Peyer's patch (tissue), 4 donors: ENCODE measurements around the gene USP34. TPM values are rescaled to one million over a fixed set of nuclear protein-coding genes. Genes with fewer than 3 reads are reported as not detected.

Source experiments
- DNase-seq, 3 donors: peaks; one replicate each; pipeline ENCODE4 v3.0.0-alpha.2; 2017 to 2019
- H3K27ac ChIP-seq, 4 donors: fragments of 200-600 bp; sonication (generic); one replicate each; pipeline ENCODE4 v1.5.1; 2016 to 2019
- H3K27me3 ChIP-seq, 2 donors: fragments of 200-600 bp; sonication (generic); one replicate each; pipeline ENCODE4 v1.5.1; 2019
- H3K36me3 ChIP-seq, 3 donors: fragments of 200-600 bp; sonication (generic); one replicate each; pipeline ENCODE4 v1.5.1; 2016 to 2019
- H3K4me1 ChIP-seq, 4 donors: fragments of 200-600 bp; sonication (generic); one replicate each; pipeline ENCODE4 v1.5.1; 2016 to 2019
- H3K4me3 ChIP-seq, 4 donors: fragments of 200-600 bp; sonication (generic); 1 replicate in 3 of 4; 2 replicates in 1 of 4; pipeline ENCODE4 v1.5.1; 2016 to 2019; ENCODE audit warnings: mild to moderate bottlenecking in 1 of 4
- H3K9me3 ChIP-seq, 4 donors: fragments of 200-600 bp; sonication (generic); one replicate each; pipeline ENCODE4 v1.5.1; 2016 to 2019; ENCODE audit warnings: mild to moderate bottlenecking in 1 of 4
- POLR2A ChIP-seq, 2 donors: fragments of 450-650 bp; IDR thresholded peaks; one replicate each; pipeline ENCODE4 v1.5.1; 2017; ENCODE audit warnings: antibody characterized with exemption in 2 of 2, mild to moderate bottlenecking in 2 of 2, moderate library complexity in 2 of 2
- total RNA-seq, 4 donors: library from RNA; depleted of rRNA; stranded (reverse); fragments of >200 nt; gene quantifications; one replicate each; pipeline ENCODE4 v1.1.0, GENCODE V29; 2016
- TF ChIP-seq, protein P1 (sequence below), 6 experiments: fragments of 450-650 bp in 4 of 6; fragments of 200-600 bp in 2 of 6; sonication (generic) in 1 of 6; IDR thresholded peaks; one replicate each; pipeline ENCODE4 v1.5.1; 2017 to 2019; ENCODE audit warnings: antibody characterized with exemption in 6 of 6, mild to moderate bottlenecking in 3 of 6, moderate library complexity in 1 of 6

The USP34 gene
- total RNA-seq, 4 donors from 2014 or later: 148 to 201 (median 172) TPM

GRCh38 chr2:61235716-61236115 is 235.2 kb downstream of the USP34 start:
- no peak for TF ChIP-seq POLR2A (IDR thresholded peaks at IDR 0.05)
- TF ChIP-seq, protein P1, sequence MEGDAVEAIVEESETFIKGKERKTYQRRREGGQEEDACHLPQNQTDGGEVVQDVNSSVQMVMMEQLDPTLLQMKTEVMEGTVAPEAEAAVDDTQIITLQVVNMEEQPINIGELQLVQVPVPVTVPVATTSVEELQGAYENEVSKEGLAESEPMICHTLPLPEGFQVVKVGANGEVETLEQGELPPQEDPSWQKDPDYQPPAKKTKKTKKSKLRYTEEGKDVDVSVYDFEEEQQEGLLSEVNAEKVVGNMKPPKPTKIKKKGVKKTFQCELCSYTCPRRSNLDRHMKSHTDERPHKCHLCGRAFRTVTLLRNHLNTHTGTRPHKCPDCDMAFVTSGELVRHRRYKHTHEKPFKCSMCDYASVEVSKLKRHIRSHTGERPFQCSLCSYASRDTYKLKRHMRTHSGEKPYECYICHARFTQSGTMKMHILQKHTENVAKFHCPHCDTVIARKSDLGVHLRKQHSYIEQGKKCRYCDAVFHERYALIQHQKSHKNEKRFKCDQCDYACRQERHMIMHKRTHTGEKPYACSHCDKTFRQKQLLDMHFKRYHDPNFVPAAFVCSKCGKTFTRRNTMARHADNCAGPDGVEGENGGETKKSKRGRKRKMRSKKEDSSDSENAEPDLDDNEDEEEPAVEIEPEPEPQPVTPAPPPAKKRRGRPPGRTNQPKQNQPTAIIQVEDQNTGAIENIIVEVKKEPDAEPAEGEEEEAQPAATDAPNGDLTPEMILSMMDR (IDR thresholded peaks at IDR 0.05): no peak
- no peak for DNase-seq
- Histone ChIP-seq H3K4me1 (no peaks in the 10 kb centered on the region), H3K9me3 (no peaks in the 10 kb centered on the region), H3K4me3 (no peak overlapping the region), H3K27me3 (no peaks in the 10 kb centered on the region), H3K27ac (no peak overlapping the region), H3K36me3 (peaks cover 0 to 60% (median 0%) of the 10 kb centered on the region in 3 donors)

- H3K27me3 ChIP-seq: no peaks in the 10 kb centered on the region
- H3K4me1 ChIP-seq: no peaks in the 10 kb centered on the region
- no peak overlapping the region for H3K27ac ChIP-seq
- H3K9me3 ChIP-seq: no peaks in the 10 kb centered on the region
- H3K36me3 ChIP-seq: peaks cover 0 to 66% (median 0%) of the 10 kb centered on the region in 3 donors
- no peak overlapping the region for H3K4me3 ChIP-seq
- TF ChIP-seq, protein P1 (IDR thresholded peaks at IDR 0.05): no peak
- TF ChIP-seq POLR2A (IDR thresholded peaks at IDR 0.05): no peak
- DNase-seq: no peak
These were observed 237.3 kb downstream of the USP34 start for GRCh38 chr2:61233581-61233980.

DNA sequence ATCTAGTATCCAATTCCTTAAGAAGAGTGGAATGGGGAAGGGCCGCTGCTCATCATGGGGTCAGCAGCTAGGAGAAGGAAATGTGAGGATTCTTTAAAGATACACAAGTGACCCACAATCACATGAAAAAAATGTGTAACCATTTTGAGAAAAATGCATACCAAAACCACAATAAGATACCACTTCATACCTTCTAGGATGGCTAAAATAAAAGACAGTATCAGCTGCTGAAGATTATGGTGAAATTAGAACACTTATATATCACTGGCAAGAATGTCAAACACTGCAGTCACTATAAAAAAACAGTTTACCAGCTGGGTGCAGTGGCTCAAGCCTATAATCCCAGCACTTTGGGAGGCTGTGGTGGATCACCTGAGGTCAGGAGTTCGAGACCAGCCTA is 241.0 kb downstream of the USP34 start:
- Histone ChIP-seq H3K4me3 (no peak overlapping the region), H3K36me3 (peaks cover 0 to 88% (median 0%) of the 10 kb centered on the region in 3 donors), H3K27me3 (no peaks in the 10 kb centered on the region)

GRCh38 chr2:61222567-61222966 is 248.3 kb downstream of the USP34 start:
- H3K4me1 ChIP-seq: no peaks in the 10 kb centered on the region
- H3K36me3 ChIP-seq: peaks cover 0 to 55% (median 0%) of the 10 kb centered on the region in 3 donors
- no peaks in the 10 kb centered on the region for H3K27me3 ChIP-seq
- no peak for DNase-seq
- TF ChIP-seq POLR2A (IDR thresholded peaks at IDR 0.05): no peak
- TF ChIP-seq, protein P1 (IDR thresholded peaks at IDR 0.05): no peak
- no peak overlapping the region for H3K27ac ChIP-seq
- H3K9me3 ChIP-seq: no peaks in the 10 kb centered on the region
- H3K4me3 ChIP-seq: no peak overlapping the region

More for the DNA sequence above, 241.0 kb downstream of the USP34 start:
- no peaks in the 10 kb centered on the region for H3K9me3 ChIP-seq
- H3K4me1 ChIP-seq: no peaks in the 10 kb centered on the region
- no peak for TF ChIP-seq POLR2A (IDR thresholded peaks at IDR 0.05)
- TF ChIP-seq, protein P1 (IDR thresholded peaks at IDR 0.05): no peak
- H3K27ac ChIP-seq: no peak overlapping the region
- no peak for DNase-seq

DNA sequence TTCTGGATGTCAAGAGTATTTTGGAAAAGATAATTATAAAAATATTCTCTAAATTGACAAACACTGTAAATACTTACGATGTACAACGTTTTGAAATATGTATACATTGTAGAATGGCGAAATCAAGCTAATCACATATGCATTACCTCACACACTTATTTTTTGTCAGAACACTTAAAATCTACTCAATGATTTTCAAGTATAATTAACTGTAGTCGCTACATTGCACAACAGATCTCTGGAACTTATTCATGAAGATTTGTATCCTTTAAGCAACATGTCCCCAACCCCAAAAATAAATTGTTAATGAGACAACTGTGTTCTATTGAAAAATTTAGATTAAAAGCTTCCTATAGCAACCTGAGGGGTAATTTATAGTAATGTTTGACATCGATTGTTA is 249.1 kb downstream of the USP34 start:
- Histone ChIP-seq H3K4me3 (no peak overlapping the region), H3K27me3 (no peaks in the 10 kb centered on the region), H3K9me3 (no peaks in the 10 kb centered on the region), H3K27ac (no peak overlapping the region), H3K4me1 (no peaks in the 10 kb centered on the region), H3K36me3 (peaks cover 0 to 53% (median 0%) of the 10 kb centered on the region in 3 donors)
- no peak for DNase-seq
- TF ChIP-seq, protein P1 (IDR thresholded peaks at IDR 0.05): no peak
- TF ChIP-seq POLR2A (IDR thresholded peaks at IDR 0.05): no peak

DNA sequence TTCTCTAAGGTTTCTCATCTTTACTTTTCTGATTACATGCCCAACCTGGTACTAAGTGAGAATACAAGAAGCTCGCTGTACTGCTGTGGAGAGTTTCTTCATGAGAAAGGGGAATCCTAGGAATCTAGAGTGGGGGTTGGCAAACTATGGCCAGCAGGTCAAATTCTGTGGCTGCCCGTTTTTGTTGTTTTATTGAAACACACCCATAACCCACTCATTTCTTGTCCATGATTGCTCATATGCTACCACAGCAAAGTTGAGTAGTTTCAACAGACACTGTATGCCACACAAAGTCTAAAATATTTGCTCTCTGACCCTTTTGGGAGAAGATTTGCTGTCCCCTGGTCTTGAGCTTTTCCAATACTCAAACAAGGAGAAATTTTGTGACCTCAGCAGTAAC is 250.1 kb downstream of the USP34 start:
- Histone ChIP-seq H3K36me3 (peaks cover 0 to 49% (median 0%) of the 10 kb centered on the region in 3 donors), H3K4me1 (no peaks in the 10 kb centered on the region), H3K27me3 (no peaks in the 10 kb centered on the region), H3K4me3 (no peak overlapping the region), H3K9me3 (no peaks in the 10 kb centered on the region), H3K27ac (no peak overlapping the region)
- no peak for DNase-seq
- TF ChIP-seq, protein P1 (IDR thresholded peaks at IDR 0.05): no peak
- TF ChIP-seq POLR2A (IDR thresholded peaks at IDR 0.05): no peak
